GM19395 (cell line): ENCODE data around the gene SLC35F1.
"Not testable (repeated sequence)": the region's sequence is repeated elsewhere in the genome, so short reads cannot be mapped to it uniquely, and the experiment has no call there.

Experiments
- ATAC-seq: cut with Tn5 transposase; IDR thresholded peaks from one replicate; pipeline ENCODE4 v1.9.1; 2021; ENCODE audit warnings: mild to moderate bottlenecking, moderate library complexity; ENCODE audit not compliant: unreplicated experiment

Gene SLC35F1

DNA sequence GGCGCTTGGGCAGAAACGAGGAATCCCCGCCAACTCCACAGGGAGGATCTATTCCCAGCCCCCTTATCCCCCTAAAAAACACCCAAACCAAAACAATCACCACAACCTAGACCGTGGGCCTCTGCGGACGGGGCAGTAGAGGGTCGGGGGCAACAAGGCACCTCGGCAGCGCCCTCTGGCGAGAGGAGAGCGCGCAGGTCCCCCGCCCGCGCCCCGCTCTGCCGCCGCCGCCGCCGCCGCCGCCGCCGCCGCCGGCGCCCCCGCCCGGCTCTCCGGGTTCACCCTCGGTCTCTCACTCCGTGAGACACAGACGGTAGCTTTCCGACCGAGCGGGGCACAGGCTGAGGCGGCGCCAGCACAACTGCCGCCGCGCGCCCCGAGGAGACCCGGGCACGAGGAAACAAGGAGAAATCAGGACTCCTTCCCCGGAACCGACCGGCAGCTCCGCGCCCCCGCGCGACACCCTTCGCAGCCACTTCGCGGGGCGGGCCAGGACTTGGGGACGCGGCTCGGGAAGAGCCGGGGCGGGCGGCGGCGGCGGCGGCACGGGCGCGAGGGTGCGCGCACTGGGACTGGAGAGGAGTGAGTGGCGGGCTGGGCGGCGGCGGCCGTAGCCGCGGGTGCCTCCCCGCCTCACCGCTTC lies at the start of gene SLC35F1:
Gene SLC35F1 (plus strand): TSS at position 307 of the 643 bp plus-strand sequence.
- peak; percentile 71 for ATAC-seq

DNA sequence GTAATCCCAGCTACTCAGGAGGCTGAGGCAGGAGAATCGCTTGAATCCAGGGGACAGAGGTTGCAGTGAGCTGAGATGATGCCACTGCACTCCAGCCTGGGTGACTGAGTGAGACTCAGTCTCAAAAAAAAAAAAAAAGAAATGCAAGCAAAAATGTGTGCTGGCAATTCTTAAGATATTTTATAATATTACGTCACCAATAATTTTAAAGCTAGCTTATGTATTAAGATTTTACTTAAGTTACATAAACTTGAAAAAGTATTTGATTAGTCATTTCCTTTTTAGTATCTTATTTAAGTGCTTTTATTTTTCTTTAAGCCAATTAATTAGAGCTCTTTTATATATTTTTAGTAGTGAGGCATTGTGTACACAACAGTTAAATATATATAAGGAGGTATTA lies 48.5 kb upstream of the SLC35F1 start:
- not testable (repeated sequence) for ATAC-seq

DNA sequence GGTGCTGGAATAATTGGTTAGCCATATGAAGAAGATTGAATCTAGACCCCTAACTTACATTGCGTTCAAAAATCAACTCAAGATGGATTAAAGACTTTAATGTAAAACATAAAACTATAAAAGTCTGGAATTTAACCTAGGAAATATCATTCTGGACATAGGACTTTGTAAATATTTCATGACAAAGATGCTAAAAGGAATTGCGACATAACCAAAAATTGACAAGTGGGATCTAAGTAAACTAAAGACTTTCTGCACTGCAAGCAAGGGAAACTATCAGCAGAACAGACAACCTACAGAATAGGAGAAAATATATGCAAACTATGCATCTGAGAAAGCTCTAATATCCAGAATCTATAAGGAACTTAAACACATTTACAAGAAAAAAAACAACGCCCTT lies 45.5 kb upstream of the SLC35F1 start:
- ATAC-seq = no peak

DNA sequence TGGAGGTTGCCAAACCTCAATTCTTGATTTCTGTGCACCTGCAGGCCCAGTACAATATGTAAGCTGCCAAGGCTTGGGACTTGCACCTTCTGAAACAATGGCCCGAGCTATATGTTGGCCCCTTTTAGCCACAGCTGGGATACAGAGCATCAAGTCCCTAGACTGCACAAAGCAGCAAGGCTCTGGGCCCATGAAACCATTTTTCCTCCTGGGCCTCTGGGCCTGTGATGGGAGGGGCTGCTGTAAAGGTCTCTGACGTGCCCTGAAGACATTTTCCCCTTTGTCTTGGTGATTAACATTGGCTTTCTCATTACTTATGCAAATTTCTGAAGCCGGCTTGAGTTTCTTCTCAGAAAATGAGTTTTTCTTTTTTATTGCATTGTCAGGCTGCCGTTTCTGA lies 40.5 kb upstream of the SLC35F1 start:
- no peak for ATAC-seq

DNA sequence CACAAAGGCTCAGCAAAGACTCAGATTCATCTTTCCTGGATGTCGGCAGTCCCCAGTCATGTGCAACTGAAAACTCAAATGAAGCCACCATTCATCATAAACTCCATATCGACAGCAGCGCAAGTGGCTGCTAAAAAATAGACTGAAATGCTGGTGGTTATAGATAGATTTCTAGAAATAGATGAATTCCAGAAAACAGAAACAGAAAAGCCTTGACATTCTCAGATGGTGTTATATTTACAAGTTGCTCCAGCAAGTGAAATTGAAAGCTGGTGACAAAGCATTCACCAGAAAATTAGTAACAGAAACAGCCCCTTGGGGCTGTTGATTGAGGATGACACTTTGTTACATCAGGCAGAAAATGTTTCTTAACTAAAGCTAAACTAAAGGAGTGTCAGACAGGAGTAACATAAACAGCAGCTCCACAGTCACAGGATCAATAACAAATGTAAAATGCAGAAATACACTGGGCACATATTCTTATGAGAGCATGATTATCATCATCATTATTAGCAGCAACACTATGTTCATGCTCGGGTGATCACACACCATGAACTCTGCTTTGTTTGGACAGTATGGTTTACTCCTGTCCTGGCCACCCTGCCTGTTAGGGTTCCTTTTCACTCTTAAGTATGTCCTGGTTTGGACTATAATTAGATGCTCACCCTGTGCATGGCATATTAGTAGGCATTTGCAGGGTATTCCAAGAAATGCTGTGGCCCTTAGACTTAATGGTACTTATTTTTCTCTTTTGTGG lies 36.4 kb upstream of the SLC35F1 start:
- ATAC-seq = peak; percentile 81

DNA sequence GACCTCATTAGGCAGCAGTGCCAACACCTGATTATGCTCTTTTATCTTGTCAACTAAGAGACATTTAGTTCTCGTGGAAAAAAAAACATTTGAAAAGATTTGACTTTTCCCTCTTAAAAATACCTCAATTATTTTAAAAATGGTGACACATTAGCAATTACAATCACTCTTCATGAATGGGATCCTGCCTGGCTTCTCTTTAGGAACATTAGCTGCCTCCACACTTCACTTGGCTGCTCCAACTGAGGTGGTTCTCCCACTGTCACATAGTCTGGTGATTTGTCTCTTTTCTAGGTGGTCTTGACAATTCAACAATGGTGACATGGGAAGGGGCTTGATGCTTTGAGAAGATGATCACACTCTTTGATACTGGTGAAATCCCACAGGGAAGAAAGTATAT lies 26.2 kb upstream of the SLC35F1 start:
- ATAC-seq = no peak

DNA sequence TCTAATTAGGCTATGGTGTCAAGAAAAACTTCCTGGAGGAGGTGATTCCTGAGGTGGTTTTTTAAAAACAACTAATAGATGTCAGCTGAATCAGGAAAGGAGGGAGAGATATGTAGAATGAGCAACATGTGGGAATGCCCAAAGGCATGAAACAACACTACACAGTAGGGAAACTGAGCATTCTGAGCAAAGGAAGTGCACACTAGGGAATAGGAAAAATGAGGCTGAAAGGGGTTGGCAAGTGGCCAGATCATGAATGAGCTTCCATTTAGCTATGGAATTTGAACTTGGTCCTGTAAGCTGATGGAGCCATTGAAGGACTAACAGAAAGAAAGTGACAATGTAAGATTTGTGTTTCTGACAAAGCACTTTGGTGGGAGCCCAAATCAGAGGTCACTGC lies 16.9 kb upstream of the SLC35F1 start:
- ATAC-seq = no peak

DNA sequence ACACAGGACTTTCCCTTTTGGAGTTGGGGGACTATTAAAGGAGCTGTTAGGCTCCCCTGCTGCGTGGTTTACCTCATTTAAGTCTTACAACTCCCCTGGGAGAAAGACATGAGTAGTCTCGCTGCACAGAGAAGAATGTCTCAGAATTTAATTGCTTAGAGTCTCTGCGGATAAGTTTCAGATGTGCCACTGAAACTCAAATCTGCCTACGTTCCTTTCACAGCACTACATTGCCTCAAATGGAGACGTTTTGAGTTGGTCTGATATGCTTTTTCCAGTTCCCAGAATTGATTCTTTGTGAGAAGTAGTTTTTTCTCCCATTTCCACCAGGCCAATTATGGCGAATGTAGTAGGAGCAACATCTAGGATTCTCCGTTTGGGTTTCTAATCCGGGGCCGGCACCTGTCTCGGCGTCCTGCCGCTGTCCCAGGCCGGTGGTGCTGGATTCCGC lies 532 bp upstream of the SLC35F1 start:
- ATAC-seq = peak; percentile 58

DNA sequence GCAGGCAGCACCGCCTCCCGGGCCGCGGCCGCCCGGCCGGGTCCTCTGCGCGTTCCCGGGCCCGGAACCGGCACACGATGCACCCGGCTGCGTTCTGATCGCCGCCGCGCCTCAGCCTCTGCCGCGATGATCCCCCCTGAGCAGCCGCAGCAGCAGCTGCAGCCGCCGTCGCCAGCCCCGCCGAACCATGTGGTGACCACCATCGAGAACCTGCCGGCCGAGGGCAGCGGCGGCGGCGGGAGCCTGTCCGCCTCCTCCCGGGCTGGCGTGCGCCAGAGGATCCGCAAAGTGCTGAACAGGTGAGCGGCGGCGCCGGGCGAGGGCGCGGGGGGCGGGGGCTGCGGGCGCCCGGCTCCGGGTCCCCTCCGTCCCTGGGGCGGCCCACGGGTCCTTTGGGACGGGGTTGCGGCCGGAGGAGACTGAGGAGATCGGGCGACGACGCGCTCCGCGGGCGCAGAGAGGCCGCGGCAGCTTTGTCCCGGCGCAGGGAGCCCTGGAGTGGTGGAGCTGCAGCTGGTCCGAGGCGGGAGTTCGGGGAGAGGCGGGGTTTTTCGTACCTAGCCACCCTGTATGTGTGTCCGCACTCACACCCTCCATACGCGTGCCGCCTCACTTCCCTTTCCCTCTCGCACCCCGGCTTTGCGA lies 659 bp downstream of the SLC35F1 start:
- ATAC-seq = peak; percentile 33

DNA sequence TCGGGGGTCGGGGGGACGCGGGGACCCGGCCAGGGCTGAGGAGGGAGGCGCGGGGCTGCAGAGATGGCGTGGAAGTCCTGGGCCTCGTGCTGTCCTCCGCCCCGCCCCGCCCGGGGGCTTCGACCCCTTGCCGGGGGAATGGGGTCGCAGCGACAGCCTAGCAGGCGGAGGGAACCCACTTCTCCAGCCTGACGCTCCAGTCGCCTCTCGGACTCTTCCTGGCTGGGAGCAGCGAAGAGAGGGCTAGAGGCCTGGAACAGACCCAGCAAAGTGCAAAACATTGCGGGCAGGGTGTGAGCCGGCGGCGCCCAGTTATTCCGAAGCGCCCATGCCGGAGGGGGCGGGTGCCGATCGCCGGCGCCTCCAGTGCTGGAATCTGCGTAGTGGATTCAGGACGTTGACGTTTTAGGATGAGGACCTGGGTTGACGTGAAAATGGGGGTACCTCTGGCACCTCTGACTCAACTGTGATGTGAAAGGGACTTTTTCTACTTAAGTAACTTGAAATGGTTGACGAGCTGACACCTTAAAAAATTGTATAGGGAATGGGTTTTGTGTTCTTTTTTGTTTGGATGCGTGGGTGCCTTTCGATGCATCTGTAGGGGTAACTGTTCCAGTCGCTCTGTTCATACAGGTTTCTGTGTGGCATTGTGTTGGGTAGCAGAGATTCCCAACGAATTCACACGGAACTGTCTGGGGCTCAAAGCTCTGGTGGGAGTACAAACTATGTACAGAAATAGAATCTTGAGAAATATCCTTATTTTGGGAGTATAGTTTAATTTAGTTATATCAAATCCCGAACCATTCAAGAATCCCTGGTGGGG lies 1.4 kb downstream of the SLC35F1 start:
- ATAC-seq = no peak

DNA sequence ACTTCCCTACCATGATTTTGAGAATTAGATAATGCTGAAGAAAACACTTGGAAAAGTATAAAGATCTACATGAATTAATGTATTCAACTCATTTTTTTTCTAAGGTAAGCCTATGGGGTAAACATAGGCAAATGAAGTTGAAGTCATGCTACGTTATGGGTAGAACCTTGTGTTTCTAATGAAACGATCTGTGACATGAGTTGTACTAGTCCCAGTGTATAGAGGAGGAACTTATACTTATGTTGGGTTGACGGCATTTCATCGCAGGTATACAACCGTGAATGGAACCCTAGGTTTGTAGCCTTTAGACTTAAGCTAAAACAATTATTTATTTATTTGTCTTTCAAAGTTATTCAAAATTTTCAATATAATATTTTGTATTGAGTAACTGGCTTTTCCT lies 2.6 kb downstream of the SLC35F1 start:
- ATAC-seq = no peak

DNA sequence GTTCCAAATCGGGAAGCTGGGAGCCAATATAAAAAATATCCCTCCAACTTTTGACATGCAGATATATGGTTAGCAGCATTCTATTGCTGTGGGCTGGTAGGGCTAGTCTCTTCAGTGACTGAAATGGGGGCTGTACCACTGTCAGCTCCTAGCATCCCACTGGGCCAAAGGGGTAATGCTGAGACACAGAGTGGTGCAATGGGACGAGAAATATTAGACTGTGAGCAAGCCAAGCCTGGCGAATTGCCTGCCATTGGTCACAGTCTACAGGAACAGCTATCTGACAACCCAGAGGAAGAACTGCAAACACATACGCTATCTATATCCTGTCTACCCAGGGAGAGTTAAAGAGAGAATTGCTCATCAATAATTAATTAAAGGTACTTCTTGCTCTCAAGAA lies 3.5 kb downstream of the SLC35F1 start:
- ATAC-seq = no peak

DNA sequence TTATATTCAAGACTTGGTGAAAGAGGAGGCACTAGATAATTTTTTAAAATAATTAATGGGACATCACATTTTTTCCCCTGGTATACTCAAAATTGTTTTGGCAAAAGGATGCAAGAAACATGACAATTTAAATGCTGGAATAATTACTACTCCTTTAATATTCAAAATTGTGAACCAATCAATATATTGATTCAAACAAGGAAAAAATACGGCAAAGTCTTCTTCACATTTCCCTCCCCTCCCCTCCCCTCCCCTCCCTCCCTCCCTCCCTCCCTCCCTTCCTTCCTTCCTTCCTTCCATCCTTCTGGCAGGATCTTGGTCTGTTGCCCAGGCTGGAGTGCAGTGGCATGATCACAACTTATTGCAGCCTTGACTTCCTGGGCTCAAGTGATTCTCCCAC lies 4.1 kb downstream of the SLC35F1 start:
- ATAC-seq = no peak

DNA sequence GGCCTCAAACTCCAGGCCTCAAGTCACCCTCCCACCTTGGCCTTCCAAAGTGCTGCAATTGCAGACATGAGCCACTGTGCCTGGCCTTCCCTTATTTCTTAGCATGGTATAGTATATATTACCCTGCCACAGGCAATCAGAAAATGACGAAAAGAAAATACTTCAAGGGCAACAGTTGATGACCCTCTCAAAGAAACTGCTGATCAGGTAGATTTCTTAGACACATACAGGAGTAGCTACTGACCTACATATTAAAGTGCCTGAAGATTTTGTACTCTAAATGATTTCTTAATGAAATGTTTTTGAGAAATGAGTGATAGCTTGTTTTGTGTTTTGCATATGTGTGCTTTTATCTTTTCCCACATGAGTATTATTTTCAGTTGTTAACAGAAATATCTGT lies 4.6 kb downstream of the SLC35F1 start:
- no peak for ATAC-seq

DNA sequence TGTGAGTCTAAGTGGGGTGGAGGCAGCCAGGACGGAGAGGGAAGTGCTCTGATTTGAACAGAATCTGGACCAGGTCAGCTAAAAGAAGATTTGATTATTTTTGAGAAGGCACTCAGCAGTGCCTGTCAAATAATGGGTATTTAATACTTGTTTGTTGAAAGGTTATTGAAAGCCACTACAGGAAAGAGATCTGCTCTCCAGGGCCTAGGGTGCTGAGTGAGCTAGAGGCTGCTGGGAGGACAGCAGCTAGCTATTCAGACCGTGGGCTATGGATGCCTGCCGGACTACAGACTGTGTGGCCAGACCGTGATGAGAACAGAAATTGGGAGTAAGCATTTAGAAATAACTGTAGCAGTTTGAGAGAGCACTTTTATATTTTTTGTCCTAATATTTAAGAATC lies 8.8 kb downstream of the SLC35F1 start:
- ATAC-seq = no peak

DNA sequence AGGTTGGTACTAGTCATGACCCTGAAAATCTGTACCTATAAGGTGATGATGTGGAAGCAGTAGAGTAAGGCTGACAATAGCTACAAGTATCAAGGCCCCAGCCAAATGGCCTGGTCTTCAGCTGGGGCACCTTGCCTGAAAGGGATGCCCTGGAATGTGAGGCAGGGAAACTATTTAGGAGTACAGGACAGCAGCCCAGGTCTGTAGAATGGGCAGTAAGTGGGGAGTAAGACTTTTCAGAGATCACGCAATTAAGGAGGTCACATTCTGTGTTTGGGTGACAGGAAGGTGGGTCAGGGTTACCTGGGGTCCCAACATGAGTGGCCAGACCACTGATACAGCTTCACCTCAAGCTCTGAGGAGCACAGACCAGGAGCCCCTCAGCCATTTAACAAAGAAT lies 9.4 kb downstream of the SLC35F1 start:
- ATAC-seq = no peak

DNA sequence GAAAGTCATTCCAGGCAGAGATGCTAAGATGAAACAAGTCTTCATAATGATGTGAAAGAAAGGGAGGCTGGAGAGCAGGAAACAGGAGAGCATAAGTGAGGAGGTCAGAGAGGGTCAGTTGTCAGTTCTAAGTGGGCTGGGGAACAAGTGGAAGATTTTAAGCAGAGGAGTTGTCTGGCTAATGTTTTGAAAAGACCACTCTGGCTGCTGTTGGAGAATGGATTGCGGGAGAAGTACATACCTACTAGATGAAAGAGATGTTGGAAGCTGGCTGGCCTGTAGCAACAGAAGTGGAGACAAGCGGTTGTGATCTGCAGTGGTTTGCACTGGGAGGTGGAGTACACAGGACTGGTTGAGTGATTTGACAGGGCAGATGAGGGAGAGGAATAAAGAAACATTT lies 10.1 kb downstream of the SLC35F1 start:
- no peak for ATAC-seq

DNA sequence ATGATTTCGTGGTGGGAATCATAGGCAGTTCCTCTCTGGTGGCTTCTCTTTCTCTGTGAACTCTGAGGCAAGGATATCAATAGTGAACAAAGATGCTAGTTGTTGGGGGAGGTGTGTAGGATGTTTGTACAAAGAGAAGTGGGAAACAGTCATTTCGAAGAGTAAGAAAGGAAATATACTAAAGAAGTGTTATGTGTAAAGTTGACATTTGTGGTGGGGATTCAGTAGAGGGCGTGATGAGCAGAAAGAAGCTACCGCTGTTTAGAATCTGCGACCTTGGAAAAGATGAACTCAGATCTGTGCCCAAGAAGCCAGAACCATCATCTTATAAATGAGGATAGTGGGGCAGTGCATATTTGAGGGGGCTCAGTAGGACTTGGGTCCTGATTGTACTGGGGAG lies 11.4 kb downstream of the SLC35F1 start:
- no peak for ATAC-seq

DNA sequence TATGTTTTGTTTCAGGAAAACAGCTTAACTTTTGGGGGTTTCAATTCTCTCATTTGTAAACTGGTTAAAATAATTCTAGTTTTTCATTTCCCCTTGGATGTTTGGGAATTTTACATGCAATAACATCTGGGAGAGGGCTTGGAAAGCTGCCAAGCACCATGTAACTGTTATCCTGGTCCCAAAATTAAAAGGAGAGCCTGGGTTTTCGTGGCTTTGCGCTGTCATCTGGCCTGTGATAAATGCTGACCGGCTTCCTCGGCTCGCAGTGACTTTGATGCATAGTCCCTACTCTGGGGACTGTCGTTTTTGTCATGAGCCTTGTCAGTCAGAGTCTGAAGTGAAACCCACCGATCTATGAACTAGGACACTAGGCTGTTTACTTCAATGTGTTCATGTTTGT lies 12.2 kb downstream of the SLC35F1 start:
- no peak for ATAC-seq

DNA sequence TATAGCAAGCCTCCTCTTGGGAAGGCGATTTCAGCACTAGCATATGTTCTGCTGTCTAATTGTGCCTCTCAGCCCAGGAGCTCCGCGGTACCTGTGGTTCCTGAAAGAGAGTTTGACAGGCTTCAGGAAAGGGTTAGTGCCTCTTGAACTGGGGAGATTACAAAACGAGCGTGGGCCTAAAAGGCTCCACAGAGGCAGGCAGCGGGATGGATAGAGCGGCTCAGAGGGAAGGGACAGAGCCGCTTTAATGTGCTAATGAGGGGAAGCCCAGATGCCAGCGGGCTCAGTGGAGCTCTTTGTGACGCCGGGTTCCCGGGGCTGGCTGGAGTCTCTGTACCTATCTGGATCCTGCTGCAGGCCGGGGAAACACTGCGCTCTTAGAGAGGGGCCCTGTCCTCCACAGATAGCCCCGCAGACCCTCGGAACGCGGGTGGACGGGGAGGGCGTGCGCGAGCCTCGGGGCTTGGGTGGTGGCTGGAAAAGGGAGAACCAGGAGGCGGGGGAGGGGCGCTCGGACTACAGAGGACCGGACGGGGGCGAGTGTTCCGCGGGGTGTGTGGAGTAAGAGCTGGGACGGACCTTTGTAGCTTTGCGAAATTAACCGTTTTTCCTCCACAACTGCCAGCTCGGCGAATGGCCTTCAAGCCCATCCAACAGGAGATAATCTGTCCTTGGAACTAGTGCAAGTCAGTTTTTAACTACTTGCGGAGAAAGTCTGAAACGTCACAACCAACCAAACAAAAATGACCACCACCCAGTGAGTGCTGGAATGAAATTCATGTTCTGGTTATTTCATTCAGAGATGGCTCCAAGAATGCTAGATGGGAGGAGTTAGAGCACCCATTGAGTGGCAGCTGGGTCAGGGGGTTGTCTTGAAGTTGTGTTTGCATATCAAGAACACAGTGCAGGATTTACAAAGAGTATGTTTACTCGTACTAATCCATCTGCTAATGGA lies 13.0 kb downstream of the SLC35F1 start:
- ATAC-seq = no peak
